ENCODE data around the gene AOC3.

GRCh38 chr17:42853004-42853403 is 2.0 kb downstream of the AOC3 start:
- TF ChIP-seq POLR2A (IDR thresholded peaks at IDR 0.05; ENCODE audit: low read length) (no peak), GATA1 (IDR thresholded peaks at IDR 0.05; ENCODE audit: low read depth, low read length) (no peak)
